ENCODE results near the gene ATP8A1. TPM values are rescaled to one million over a fixed set of nuclear protein-coding genes. Genes with fewer than 3 reads are reported as not detected.
A peak's percentile ranks its signal among the peaks of the same experiment; 100 is the strongest.
"Not testable (repeated sequence)": the region's sequence is repeated elsewhere in the genome, so short reads cannot be mapped to it uniquely, and the experiment has no call there.

Gene ATP8A1
- 10.2 and 32.3 TPM in 2 replicates for total RNA-seq

- DNase-seq (ENCODE audit: low read depth in 2 of 2): peak; percentile 88 to 90
These were observed at the start of gene ATP8A1 for GRCh38 chr4:42656944-42657792. Gene ATP8A1 (minus strand): TSS chr4:42657105. CDS start chr4:42656873, 232 bp downstream.

- no peak for DNase-seq (ENCODE audit: low read depth in 2 of 2)
These were observed 49.2 kb upstream of the ATP8A1 start for GRCh38 chr4:42706086-42706485.

GRCh38 chr4:42703813-42704212 is 46.9 kb upstream of the ATP8A1 start:
- DNase-seq (ENCODE audit: low read depth in 2 of 2): no peak

GRCh38 chr4:42702895-42703294 is 46.0 kb upstream of the ATP8A1 start:
- DNase-seq (ENCODE audit: low read depth in 2 of 2): no peak

GRCh38 chr4:42701780-42702179 is 44.9 kb upstream of the ATP8A1 start:
- not testable (repeated sequence) for DNase-seq (ENCODE audit: low read depth in 2 of 2)

- DNase-seq (ENCODE audit: low read depth in 2 of 2): no peak
These were observed 33.6 kb upstream of the ATP8A1 start for GRCh38 chr4:42690537-42690936.

GRCh38 chr4:42683393-42683792 is 26.5 kb upstream of the ATP8A1 start:
- no peak for DNase-seq (ENCODE audit: low read depth in 2 of 2)

DNA sequence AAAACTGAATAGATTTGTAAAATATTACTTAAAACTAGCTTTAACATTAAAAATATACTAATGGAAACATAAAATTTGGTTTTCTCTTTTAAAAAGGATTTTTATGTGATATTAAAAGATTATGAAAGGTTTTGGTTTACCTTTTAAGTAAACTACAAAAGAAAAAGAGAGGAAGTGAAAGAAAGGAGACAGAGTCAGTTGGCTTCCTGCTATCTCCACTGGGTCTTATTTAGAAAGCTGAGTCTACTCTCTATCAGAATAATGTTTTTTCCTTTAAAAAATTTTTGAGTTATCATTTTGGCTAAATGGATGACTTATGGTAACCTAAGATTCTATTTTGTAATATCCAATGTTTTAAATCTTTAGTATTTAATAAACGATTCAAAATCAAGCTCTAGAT is 21.6 kb upstream of the ATP8A1 start:
- no peak for DNase-seq (ENCODE audit: low read depth in 2 of 2)

DNA sequence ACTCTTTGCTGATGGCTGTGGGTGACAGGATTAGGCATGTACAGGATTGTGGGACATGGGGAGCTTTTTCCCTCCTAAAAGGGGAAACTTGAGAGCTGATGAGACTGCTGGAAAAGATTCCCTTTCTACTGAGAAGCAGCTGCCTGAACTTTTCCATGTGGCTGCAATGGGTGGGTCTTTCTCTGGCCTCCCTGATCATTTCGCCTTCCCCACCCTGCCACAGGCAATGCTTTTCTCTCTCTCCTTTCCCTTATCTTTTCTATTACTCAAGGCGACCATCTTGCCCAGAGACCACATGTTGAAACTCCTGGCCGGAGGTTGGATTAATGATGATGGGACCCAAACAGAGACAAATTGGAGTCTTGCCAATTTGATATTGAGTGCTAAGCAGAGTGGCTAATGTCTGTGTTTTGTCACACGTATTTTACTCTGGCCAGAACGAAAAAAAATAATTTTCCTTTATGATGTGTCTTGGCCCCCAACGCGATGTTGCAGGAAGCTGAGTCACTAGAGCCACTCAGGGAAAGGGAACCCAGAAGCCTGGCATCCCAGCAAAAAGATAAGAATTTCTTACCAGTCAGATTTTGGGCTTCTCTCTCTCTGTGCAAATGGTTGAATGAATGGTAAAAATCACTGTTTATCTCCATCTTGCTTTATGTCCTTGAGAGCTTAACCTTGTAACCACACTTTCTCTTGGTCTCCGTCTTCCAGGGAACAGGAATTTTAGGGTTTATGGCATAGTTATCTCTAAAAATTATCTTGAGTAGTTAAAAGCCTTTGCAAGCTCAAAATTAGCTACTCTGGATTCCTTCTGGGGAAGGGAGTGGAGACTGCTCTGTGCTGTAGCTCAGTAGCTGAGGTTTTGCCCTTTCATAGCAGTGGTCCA is 19.4 kb upstream of the ATP8A1 start:
- DNase-seq (ENCODE audit: low read depth in 2 of 2): peak in 1 of 2 donors; percentile 11

GRCh38 chr4:42673082-42673425 is 16.1 kb upstream of the ATP8A1 start:
- no peak for DNase-seq (ENCODE audit: low read depth in 2 of 2)

DNA sequence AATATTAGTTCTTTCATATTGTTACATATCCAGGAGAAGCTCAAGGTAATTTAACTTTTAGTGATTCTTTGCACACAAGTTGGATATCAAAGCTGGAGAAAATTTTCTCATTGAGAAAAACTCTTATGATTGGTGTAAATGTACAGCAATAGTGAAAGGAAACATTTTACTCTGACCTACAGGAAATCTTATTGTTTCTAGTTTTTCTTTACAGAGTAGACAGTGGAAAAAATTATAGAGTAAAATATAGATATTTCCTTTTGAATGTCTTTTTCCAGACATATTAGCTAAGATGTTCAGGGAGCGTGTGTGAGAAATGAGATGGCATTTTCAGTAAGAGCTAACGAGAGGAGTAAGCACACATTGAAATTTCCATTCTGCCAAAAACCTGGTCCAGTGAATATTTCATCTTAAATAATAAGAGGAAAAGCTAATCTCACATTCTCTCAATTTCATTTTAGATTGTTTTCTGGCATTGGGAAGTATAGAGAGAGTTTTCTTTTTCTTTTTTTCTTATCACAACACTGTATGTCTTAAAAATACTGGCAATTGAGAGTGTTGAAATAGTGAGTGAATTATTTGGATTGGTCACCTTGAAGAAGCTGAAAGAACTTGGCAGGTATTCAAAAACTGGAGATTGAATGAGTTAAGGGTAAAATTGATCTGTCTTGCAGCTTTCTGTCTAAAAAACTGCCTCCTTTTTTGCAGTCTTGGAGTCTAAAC is 15.6 kb upstream of the ATP8A1 start:
- no peak for DNase-seq (ENCODE audit: low read depth in 2 of 2)

- peak in 1 of 2 donors; percentile 44 for DNase-seq (ENCODE audit: low read depth in 2 of 2)
These were observed 14.7 kb upstream of the ATP8A1 start for GRCh38 chr4:42671431-42672194.

DNA sequence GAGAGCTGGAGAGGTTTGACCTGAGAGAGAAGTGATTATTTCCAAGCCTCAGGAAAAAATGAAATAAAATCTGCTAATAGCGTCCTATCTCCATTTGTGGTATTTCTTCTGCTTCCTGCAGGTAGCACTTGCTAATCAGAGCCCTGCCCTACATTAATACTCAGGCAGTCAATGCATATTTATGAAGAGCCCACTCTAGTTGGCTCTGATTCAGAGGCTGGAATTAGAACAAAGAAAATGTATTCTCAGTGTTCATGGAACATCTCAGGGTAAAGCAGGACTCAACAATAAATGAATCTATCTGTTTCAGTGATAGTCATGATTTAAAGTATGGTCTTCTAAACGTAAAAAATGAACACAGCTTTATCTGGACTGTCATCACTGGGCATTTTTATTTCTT is 1.4 kb upstream of the ATP8A1 start:
- DNase-seq (ENCODE audit: low read depth in 2 of 2): peak in 1 of 2 donors; percentile 10

GRCh38 chr4:42656679-42656943 is 294 bp downstream of the ATP8A1 start:
- peak in 1 of 2 donors; percentile 5 for DNase-seq (ENCODE audit: low read depth in 2 of 2)

GRCh38 chr4:42655921-42656678 is 805 bp downstream of the ATP8A1 start:
- DNase-seq (ENCODE audit: low read depth in 2 of 2): peak; percentile 8 to 48

DNA sequence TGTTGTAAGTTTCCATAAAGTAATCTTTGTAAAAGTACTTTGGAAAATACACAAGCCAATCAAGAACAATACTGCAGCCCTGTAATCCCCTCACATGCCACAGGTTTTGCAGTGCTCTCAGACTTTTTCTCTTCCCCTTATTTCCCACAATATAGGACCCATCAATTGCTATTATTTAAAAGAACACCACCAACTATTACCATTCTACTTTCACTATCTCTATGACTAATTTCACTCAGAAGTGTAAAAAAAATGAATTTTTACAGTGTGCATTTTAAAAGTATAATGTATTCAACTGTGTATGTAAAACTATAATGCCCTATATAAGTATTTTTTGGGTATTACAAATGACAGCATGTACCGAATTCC is 1.7 kb downstream of the ATP8A1 start:
- DNase-seq (ENCODE audit: low read depth in 2 of 2): peak in 1 of 2 donors; percentile 16

DNA sequence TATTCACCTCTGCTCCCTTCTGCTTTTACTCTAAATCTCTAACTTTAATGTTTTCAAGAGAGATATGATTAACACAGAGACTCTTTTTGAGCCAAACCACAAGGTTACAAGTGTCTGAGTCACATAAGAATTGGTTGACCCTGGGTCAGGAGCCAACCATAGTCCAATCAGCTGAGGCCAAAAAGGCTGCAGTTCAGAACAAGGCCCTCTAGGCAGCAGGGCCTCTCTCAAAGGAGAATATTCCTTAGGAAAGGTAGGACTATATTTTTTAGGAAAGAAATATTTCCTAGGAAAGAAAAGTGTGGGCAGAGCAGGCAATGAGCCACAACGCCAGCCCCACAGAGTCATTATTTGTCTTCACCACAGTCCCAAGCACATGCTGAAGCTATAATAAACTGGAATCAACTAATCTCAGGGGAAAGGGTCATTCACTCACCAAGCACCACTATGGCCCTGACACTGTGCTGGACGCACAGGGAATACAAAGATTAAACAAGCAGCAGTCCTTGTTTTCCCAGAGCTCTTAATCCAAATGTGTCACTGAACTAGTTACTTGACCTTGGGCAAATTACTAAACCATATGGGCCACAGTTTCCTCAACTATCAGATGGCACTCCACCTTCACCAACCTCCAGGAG is 2.2 kb downstream of the ATP8A1 start:
- peak in 1 of 2 donors; percentile 51 for DNase-seq (ENCODE audit: low read depth in 2 of 2)

DNA sequence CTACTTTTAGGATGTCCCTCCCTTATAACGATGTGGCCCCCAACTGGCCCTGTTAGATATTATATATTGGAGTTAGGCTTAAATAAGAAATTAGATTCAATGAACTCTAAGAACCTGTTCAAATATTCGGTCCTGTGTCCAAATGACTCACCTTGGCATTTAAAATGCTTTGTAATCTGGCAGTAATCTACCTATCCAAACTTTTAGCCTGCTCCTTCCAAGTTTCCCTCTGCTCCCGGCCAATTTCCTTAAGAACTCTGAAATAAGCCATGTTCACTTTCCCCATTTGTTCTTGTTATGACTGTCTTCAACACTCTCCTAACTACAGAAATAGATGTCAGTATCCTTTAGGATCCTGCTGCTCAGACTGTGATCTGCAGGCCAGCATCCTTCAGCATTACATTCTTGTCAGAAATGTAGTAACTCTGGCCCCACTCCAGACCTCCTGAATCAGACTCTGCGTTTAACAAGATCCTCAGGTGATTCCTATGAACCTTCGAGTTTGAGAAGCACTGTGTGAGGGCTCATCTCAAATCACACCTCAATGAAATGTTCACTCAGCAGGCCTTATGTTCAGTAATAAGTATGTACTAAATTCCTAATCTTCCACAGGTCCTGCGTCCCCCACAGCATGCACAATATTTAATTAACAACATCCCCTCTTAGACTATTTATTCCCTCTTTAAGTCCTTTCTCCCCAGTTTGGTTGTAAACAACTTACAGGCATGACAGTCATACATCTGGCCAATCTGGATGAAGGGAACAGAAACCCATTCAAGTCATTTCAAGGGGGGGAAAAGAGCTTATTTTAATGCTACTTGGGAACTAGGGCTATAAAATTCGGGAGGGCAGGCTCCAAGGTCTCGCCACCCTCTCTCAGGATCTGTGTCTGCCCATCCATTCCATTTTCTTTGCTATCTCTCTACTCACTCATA is 3.0 kb downstream of the ATP8A1 start:
- DNase-seq (ENCODE audit: low read depth in 2 of 2): no peak

Data from lung microvascular endothelial cell (primary cell).